Esophagus muscularis mucosa (tissue), 4 donors: Measurements from ENCODE around the gene ZNF879.

Experiments used
- CTCF ChIP-seq, 3 experiments: fragments of 200-600 bp in 2 of 3; fragments of 450-650 bp in 1 of 3; sonication (generic) in 2 of 3; IDR thresholded peaks; one replicate each; pipeline ENCODE4 v1.5.1; 2017 to 2019; ENCODE audit warnings: antibody characterized with exemption in 3 of 3, mild to moderate bottlenecking in 2 of 3, moderate library complexity in 1 of 3
- EP300 ChIP-seq: sonication (generic); formaldehyde crosslinking; IDR thresholded peaks from one replicate; pipeline ENCODE4 v1.6.1; 2017; ENCODE audit warnings: antibody characterized with exemption
- POLR2A ChIP-seq: fragments of 450-650 bp; IDR thresholded peaks from one replicate; pipeline ENCODE4 v1.6.1; 2017; ENCODE audit warnings: antibody characterized with exemption, moderate library complexity, mild to moderate bottlenecking, low read depth
- POLR2AphosphoS5 ChIP-seq, 2 donors: sonication (generic); formaldehyde crosslinking; IDR thresholded peaks; one replicate each; pipeline ENCODE4 v1.6.1; 2017; ENCODE audit warnings: antibody characterized with exemption in 2 of 2

DNA sequence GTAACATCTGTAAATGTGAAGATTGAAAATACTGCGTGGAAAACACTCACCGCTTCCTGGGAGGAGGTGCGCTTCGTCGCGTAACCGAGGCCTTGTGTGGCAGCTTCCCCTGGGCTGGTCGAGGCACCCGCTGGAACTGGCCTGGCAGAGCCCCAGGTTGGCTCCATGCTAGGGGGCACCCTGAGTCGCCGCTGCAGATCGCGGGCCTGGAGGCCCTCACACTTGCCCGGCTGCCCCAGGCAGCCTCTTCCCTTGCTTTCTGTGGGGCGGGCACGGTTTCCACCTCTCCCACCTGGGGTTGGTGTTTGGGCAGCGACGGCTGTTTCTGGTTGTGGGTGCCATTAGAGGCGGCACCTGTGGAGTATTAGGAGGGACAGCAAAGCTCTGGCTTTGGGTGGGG, 37.4 kb downstream of the ZNF879 start:
- no peak for TF ChIP-seq POLR2A
- TF ChIP-seq CTCF (IDR thresholded peaks at IDR 0.05) = no peak
- no peak for TF ChIP-seq POLR2AphosphoS5 (IDR thresholded peaks at IDR 0.05)
- no peak for TF ChIP-seq EP300
